GM21528 (cell line): ENCODE measurements around the gene C3orf20.
A peak's percentile ranks its signal among the peaks of the same experiment; 100 is the strongest.

Experiments
- ATAC-seq: cut with Tn5 transposase; IDR thresholded peaks from one replicate; pipeline ENCODE4 v1.9.1; 2021; ENCODE audit warnings: mild to moderate bottlenecking, moderate library complexity; ENCODE audit not compliant: unreplicated experiment, low FRiP score

The C3orf20 gene

GRCh38 chr3:14689247-14689980 is 14.5 kb downstream of the C3orf20 start:
- peak; percentile 36 for ATAC-seq

- ATAC-seq, result no peak
Measured at GRCh38 chr3:14691239-14691638, 16.3 kb downstream of the C3orf20 start.

GRCh38 chr3:14691719-14692118 is 16.8 kb downstream of the C3orf20 start:
- ATAC-seq, result no peak

- no peak for ATAC-seq
Measured at GRCh38 chr3:14698601-14699244, 23.8 kb downstream of the C3orf20 start.

GRCh38 chr3:14699643-14700042 is 24.7 kb downstream of the C3orf20 start:
- no peak for ATAC-seq

GRCh38 chr3:14700891-14701290 is 25.9 kb downstream of the C3orf20 start:
- no peak for ATAC-seq

- ATAC-seq, result no peak
Measured at GRCh38 chr3:14701676-14702075, 26.7 kb downstream of the C3orf20 start.

- no peak for ATAC-seq
Measured at GRCh38 chr3:14703128-14703750, 28.3 kb downstream of the C3orf20 start.

GRCh38 chr3:14703791-14704190 is 28.9 kb downstream of the C3orf20 start:
- no peak for ATAC-seq

- ATAC-seq, result no peak
Measured at GRCh38 chr3:14706096-14706495, 31.2 kb downstream of the C3orf20 start.

- no peak for ATAC-seq
Measured at GRCh38 chr3:14716591-14716990, 41.6 kb downstream of the C3orf20 start.

GRCh38 chr3:14717307-14717706 is 42.4 kb downstream of the C3orf20 start:
- no peak for ATAC-seq

GRCh38 chr3:14718539-14718938 is 43.6 kb downstream of the C3orf20 start:
- peak; percentile 62 for ATAC-seq

- no peak for ATAC-seq
Measured at GRCh38 chr3:14719006-14719405, 44.1 kb downstream of the C3orf20 start.

- no peak for ATAC-seq
Measured at GRCh38 chr3:14721126-14721864, 46.4 kb downstream of the C3orf20 start.

GRCh38 chr3:14725013-14725412 is 50.1 kb downstream of the C3orf20 start:
- no peak for ATAC-seq

- ATAC-seq, result no peak
Measured at GRCh38 chr3:14725564-14726440, 50.9 kb downstream of the C3orf20 start.

GRCh38 chr3:14726441-14726780 is 51.5 kb downstream of the C3orf20 start:
- ATAC-seq, result no peak

GRCh38 chr3:14728113-14728512 is 53.2 kb downstream of the C3orf20 start:
- no peak for ATAC-seq

- no peak for ATAC-seq
Measured at GRCh38 chr3:14730703-14731382, 55.9 kb downstream of the C3orf20 start.
